Activated CD4-positive, CD25-positive, alpha-beta regulatory T cell treated with anti-CD3 and anti-CD28 coated beads, Interleukin-2, amount 50 U/mL, for 16 hours (primary cell): ENCODE results near the gene UQCR11.
"Not testable (repeated sequence)": the region's sequence is repeated elsewhere in the genome, so short reads cannot be mapped to it uniquely, and the experiment has no call there.

Experiments
- DNase-seq: peaks from one replicate; pipeline ENCODE4 v3.0.0-alpha.2; 2020; ENCODE audit warnings: low read depth, low spot score

UQCR11 gene

DNA sequence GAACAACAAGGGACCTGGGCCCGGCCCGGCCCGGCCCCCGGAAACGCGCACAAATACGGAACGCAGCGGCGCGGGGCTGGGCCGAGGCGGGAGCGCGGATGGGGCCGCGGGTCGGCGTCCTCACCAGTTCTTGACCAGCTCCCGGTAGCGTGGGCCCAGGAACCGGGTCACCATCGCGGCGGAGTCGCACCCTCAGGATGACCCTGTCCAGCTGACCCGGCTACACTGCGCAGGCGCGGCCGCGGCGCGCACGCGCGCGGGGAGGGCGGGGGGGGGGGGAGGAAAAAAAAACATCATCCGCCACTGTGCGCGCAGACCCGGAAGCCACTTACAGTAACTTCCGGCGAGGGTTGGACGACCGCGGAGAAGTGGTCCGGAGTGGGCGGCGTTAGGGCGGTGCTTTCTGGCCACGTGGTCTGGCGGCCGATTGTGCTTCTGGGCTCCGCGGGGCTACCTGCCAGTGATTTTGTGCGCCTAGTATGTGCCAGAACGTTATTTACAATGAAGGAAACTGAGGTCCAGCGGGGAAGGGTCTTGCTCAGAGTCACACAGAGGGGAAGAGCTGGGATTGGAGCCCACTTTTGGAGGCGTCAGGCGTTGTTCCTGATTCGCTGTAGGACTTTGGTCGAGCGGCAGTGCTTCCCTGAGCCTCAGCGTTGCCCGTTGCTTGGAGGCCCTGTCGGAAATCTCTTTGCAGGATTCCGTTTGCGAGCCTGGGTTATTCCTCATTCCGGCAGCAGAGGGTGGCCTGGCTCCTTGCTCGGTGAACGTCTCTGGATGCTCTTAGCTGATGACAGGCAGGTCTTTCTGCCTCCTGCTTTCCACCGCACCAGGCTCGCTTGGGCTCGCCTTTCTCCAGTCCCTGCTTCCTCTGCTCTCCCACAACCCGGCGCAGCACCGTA is at the start of gene UQCR11:
Gene UQCR11 (minus strand): TSS at position 227 of the 902 bp plus-strand sequence. CDS start 53 bp downstream, at position 174.
- peak; percentile 83 for DNase-seq

DNA sequence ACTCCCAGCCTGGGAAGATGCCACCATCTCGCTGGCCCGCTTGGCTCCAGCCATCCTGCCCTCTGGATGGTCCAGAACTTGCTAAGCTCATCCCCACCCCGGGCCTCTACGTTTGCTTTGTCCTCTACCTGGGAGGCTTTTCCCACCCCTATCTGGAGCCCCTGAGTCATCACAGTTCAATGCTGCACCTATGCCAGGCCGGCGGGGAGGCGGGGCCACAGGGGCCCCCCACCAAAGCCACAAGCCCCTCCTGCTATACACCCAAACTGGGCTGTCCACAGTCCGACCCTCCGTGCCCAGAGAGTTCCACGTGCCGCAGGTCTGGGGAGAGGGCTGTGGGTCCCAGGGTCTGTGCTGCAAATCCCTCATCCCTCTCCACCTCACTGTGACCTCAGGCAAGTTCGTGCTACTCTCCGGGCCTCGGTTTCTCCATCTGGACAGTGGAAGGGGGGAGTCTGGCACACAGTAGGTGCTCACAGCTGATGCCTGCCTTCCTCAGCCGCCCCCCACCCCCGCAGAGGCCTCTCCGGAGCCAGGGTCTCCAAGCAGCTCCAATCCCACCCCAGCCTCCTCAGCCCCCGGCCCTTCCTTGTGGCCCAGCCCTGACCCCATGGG is 49.0 kb upstream of the UQCR11 start:
- no peak for DNase-seq

DNA sequence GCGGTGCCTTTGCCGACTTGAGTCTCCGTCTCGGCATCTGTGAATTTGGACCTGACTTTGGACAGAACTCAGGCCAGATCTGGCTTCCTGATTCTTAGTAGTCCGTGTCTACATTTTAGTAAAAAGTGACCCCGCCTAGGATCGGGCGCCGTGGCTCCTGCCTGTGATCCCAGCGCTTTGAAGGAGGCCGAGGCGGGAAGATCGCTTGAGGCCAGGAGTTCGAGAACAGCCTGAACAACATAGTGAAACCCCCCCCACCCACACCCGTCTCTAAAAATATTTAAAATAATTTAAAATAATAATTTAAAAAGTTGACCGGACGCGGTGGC is 48.0 kb upstream of the UQCR11 start:
- DNase-seq, result no peak

DNA sequence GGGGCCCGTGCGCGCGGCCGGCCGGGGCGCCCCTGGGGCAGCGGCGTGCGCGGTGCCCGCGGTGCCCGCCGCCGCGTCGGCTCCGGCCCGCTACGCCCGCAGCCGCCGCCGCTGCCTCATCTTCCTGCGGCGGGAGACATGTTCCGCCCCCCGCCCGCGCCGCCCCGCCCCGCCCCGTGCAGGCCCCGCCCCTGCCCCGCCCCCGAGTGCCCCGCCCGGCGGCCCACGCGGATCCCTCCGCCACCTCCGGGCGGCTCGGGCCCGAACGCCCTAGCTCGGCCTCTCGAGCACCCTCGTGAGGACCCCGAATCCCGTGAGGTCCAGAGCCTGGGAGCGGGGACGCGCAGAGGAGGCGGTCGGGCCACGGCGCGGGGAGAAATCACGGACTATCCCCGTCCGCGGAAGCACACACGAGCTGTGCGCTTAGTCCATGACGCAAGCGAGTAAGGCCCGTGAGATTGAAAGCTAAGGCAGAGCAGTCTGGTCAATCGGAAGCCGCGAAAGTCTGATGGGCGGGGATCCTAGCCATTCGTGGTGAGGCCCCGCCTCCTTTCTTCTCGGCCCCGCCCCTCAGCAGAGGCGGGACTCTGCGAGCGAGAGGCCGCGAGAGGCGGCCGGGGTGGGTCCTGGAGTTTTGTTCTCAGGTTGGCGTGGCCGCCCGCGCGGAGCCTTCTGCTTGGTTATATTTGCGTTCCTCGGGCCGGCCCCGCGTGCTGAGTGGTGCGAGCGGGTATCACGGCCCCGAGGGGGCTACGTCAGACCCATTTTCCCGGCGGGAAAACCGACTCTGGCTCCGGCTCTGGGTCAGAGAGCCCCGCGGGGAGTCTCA is 47.4 kb upstream of the UQCR11 start, which contains the start of gene TCF3:
Gene TCF3 (minus strand): TSS at position 145 of the 829 bp plus-strand sequence. CDS start 2,367 bp downstream, outside the sequence.
- peak; percentile 97 for DNase-seq

DNA sequence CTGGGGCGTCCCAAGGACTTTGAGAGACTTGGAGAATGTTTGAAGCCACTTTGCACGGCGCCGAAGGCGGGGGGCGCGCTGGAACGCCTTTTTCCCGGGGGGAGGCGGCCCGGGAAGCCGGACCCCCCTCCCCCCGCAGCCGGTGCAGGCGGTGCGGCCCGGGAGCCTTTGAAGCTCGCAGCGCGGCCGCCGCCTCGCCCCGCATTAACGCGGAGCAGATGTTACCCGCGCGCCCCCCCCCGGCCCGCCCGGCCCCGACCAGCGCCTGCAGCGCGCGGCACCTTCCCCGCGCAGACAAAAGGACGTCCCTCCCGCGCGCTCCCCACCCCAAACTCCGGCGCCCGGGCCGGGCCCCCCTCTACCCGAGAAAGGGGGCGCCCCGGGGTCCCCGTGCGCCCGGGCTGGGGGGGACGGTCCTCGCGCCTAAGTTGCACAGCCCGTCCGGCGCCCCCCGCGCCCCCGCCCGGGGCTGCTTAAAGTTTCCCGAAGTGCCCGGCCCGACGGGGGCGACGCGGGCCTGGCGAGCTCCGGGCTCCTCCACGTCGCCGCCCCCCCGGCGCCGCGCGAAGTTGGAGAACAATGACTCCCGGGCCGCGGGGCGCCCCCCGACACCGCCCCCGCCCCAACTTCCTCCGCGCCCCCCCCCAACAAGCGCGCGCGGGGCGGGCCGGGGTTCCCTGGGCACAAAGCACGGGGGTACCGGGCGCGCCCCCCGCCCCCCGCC is 46.5 kb upstream of the UQCR11 start:
- no peak for DNase-seq

DNA sequence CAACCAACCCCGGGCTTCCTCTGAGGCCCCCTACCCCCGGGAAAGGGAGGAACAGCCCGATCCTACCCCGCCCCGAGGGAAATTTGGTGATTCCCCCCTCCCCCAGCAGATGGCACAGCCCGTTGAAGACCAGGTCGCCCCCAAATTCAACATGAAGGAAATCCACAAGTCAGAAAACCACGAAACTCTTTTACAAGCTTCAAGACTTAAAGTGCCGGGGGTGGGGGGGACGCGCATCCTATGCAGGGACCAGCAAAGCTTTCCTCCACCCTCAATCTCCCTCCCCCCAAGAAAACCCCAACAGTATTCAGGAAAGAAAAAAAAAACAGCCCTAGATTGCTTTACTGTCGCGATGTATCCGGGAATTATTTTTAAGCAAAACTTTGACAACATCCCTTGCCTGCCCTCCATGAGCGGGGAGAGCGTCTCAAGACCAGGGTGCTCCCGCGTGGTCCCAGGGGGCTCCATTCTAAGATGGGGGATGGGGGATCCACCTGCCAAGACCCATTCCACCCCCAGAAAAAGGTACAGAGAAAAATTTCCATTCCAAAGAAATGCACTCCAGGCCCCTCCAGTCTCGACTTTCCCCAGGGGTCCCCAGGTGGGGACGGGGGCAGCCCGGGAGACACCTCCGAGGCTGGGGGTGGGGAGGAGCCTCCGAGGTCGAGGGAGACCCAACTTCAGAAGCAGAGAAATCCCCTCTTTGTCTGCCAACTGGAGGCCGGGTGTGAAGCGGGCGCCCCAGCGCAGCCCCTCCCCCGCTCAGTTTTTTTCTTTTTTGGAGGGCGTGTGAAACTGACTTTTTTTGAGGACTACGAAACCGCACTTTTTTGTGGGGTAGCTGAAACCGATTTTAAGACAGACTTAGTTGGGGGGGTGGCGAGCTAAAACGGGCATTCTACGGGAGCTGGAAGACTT is 45.6 kb upstream of the UQCR11 start:
- no peak for DNase-seq

DNA sequence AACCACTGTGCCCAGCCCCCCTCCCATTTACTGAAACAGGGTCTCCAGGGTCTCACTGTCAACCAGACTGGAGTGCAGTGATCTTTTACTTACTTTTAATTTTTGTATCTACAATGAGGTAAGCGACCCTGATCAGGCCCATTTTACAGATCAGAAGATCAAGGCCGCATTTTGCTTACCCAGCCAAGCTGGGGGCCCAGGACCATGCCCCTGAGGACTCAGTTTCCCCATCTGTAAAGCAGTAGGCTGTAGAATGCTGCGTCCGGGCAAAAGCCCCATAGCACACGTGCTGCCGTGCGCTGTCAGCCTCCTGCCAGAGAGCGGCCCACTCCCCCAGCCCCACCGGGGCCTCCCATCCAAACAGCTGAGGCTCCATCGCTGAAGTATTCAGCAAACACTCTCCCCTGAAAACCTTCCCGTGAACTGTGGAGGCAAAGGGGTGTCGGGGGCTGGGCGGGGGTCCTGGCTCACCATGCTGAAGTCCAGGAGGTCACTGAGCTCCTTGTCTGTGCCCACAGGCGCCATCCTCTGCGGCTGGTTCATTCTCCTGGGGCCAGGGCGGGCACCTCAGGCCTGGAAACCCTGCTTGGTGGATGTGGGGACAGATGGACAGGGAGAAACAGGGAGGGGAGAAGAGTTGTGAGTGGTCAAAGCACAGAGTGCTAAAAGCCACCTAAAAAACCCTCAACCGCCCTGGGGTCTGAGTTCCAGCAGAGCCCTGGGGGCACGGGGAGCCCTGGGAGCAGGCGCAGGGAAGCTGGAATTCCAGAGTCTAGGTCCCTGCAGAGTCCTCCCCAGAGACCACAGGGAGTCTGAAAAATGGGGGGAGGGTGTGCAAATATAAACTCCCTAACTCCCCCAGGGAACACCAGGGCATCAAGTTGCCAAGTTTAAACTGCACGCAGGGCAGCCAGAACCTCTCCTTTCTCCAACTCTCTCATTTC is 44.7 kb upstream of the UQCR11 start:
- DNase-seq, result no peak

DNA sequence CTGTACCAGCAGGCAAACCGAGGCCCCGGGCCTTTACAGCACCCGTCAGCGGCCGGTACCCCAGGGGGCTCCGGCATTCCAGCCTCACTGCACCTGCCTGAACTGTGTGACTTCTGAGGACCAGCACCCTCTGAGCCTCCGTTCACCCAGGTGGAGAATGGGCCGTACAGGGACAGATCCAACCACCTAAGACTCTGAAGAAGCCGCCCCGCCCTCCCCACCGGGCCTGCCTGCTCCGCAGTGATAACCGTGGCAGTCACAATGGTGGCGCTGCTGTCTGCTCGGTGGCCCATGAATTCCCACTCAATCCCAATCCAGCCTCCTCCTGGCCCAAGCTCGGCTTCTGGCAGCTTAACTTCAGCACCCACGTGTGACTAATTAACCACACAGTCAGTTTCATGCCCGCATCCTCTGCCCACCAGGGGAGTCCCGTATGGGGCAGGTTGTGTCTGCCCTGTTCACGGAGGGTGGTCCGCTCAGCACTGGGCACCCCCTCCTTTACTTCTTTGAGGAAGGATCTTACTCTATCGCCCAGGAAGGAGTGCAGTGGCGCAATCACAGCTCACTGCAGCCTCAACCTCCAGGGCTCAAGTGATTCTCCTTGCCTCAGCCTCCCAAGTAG is 43.8 kb upstream of the UQCR11 start:
- DNase-seq, result no peak

DNA sequence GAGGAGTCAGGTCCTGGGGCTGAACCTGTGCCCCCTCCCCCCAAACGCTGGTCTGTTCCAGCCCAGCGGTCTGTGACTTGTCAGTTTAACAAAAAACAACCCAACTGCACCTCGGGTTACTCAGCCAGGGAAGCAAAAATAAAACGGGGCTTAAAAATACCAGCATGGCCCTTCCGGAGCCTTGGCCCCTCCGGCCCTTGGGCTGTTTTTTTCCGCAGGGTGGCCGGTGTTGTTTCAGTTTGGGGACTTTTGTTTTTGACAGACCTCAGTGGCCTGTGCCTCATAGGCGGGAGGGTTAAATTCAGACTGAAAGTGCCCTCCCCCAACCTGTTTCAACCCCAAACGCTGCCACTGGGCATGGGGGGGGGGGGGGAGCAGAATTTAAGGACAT is 43.2 kb upstream of the UQCR11 start:
- DNase-seq, result no peak

DNA sequence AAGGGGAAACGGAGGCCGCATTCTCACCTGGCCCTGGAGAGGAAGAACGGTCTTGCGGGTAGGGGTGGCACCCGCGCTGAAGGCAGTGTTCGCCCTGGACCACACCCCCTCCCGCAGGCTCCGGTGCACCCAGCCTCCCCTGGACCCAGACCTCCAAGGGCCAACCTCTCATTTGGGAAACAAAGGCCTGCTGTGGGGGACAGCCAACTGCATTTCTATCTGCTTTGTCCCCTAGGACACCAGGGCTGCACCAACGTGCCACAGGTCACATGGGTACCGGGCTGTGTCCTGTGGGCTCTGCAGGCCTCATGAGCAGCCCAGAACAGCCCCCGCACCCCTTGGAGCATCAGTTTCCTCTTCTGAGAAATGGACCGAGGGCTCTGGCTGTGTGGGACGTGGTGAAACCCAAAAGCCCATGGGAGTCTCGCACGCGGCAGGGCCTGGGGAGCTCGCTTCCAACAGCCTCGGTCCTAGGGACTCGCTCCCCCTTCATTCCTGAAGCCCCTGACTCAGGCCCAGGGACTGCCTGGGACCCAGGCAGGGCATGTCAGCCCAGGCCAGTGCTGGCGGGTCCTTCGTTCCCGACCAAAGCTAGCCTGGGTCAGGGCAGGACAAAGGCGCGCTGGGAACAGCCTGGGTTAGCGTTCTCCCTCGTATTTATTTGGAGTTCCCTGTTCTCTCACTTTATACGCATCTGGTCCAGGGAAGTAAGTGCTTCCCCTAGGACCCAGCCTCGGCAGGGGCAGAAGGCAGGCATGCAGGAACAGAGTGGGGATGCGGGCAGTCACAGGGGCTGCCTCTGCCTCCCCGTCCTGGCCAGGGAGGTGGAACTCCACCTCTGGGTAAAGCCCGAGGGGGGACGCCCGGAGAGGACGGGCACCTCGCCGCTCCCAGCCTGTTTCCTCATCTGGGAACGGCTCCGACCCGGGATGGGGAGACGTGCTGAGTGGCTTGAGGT is 42.5 kb upstream of the UQCR11 start:
- no peak for DNase-seq

DNA sequence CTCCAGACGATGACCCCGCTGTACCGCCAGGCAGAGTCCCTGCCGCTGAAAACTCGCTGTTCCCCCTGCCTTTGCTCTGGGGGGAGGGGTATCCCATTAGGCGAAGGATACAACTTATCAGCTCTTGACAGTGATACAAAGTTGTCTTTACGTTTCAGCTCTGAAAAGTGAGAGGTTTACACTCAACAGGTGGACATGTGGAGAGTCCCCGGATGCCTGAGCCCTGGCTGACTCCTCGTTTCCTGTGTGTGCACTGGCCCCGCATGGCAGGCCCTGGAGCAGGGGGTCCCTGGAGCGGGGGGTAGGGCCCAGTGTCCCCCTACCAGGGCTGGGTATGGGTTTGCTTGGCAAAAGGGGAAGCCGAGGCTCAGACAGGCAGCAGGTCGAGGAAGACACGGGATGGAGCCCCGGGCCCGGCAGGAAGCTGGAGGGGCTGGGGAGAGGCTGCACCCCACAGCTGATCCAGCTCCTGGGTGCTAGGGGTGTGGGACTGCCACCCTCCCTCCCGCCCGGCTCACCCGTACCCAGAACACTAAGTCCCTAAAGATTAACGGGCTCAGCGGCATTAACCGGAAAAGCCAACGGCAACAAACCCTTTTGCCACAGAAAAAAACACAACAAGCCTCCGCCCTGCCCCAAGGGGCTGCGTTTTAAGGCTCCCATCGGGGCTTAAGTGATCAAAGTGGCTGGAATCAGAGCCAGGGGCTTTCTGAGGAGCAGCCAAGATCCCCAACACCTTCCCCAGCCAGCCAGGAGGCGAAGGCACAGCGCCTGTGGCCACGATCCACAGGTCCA is 41.6 kb upstream of the UQCR11 start:
- no peak for DNase-seq

DNA sequence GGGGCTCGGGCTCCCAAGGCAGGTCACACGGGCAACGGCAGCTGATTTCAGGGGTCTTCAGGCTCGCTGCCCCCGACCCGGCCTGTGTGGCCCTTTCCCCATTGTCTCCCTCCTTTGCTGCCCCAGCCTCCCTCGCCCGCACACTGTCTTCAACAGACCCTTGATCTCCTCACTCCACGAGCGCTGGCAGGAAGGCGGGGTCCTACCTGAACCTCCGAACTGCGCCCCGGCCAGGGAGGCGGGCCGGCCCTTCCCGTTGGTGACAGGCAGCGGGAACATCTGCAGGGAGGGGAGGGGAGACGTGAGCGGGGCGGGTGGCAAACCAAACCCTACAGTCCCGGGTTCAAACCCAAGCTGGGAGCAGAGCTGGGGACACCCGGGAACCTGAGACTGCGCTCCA is 40.9 kb upstream of the UQCR11 start:
- DNase-seq, result no peak

DNA sequence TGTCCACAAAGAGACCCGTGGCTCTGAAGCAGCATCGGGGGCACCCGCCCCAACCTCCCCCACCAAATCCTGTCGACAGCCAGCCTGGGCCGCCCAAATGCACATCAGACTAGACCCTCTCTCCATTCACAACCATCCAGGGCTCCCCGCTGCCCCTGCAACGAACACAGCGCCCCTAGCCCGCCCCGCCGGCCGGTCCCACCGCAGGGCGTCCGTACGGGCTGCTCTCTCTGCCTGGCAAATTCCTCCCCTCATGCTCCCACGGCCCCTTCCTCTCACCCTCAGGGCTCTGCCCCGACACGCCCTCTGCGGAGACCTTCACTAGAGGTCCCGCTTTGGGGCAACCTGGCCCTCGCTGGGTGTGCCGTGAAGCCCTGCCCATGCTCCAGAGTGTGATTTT is 40.0 kb upstream of the UQCR11 start:
- no peak for DNase-seq

DNA sequence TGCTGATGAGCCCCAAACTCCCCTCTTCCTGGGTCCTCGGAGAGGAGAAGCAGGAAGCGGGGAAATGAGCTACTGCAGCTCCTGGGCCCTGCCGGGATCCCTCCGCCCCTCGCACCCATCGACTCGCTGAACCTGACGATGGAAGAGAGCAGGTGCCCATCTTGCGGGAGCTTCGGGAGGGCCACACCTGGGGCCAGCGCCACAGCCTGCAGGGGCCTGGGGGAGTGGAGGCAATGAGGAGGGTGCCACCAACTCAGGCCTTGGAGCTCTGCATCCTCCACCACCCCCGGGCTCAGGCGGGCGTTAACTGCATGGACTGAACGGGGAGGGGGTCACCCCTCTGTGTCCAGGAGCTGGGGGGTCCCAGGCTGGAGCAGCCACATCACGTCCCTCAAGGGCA is 38.8 kb upstream of the UQCR11 start:
- DNase-seq, result no peak

DNA sequence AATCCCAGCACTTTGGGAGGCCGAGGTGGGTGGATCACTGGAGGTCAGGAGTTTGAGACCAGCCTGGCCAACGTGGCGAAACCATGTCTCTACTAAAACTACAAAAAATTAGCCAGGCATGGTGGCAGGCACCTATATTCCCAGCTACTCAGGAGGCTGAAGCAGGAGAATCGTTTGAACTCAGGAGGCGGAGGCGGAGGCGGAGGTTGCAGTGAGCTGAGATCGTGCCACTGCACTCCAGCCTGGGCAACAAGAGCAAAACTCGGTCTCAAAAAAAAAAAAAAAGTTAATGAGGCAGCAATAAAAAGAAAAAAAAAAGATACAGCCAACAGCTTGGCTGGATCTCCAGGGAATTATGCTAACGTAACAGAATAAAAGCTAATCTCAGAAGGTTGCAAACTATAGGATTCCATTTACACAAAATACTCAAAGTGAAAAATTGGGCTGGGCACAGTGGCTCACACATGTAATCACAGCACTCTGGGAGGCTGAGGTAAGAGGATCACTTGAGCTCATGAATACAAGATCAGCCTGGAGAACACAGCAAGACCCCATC is 35.7 kb upstream of the UQCR11 start:
- DNase-seq, result not testable (repeated sequence)
